Measurements from ENCODE around the gene CYP2B6. TPM values are rescaled to one million over a fixed set of nuclear protein-coding genes. Genes with fewer than 3 reads are reported as not detected.
A peak's percentile ranks its signal among the peaks of the same experiment; 100 is the strongest.
"Not testable (repeated sequence)": the region's sequence is repeated elsewhere in the genome, so short reads cannot be mapped to it uniquely, and the experiment has no call there.

The CYP2B6 gene
- total RNA-seq, 2 experiments from 2014 or later = not detected

GRCh38 chr19:41027273-41027967 lies 36.3 kb downstream of the CYP2B6 start:
- no peak overlapping the region for H3K4me3 Mint-ChIP-seq
- DNase-seq = no peak
- peaks cover 7% of the 10 kb centered on the region for H3K9me3 Mint-ChIP-seq
- ChIA-PET CTCF (no interaction called here), POLR2A (no interaction called here)
- peaks cover 6% of the 10 kb centered on the region for H3K36me3 Mint-ChIP-seq (ENCODE audit: low read depth)
- H3K27me3 Mint-ChIP-seq = peaks cover 32% of the 10 kb centered on the region
- H3K27ac Mint-ChIP-seq = no peak overlapping the region
- H3K4me1 Mint-ChIP-seq = peaks cover 6% of the 10 kb centered on the region

GRCh38 chr19:41029524-41030432 lies 38.7 kb downstream of the CYP2B6 start:
- Mint-ChIP-seq H3K27me3 (peaks cover 26% of the 10 kb centered on the region), H3K4me3 (no peak overlapping the region), H3K4me1 (peaks cover 18% of the 10 kb centered on the region), H3K36me3 (ENCODE audit: low read depth) (peaks cover 15% of the 10 kb centered on the region), H3K9me3 (peaks cover 15% of the 10 kb centered on the region), H3K27ac (no peak overlapping the region)
- ChIA-PET CTCF (no interaction called here), POLR2A (no interaction called here)
- DNase-seq = no peak

DNA sequence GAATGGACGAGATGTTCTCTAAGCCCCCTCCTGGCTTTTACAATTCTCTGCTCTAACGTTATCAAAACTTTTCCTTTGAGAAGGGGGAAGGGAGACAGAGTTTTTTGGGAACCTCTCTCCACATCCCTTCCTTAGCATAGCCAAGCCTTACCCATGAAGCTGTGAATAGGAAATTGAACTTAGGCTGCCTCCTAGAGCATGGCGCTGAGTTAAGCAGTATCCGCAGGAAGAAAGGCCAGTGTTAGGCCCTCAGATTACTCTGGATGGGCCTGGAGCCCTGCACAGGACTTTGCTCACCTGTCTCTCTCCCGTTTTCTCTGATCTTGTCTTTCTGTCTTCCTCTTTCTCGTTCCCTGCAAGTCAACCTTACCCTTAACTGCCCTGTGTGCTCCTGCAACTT lies 39.6 kb downstream of the CYP2B6 start:
- CTCF ChIA-PET = no interaction called here
- peaks cover 15% of the 10 kb centered on the region for H3K36me3 Mint-ChIP-seq (ENCODE audit: low read depth)

DNA sequence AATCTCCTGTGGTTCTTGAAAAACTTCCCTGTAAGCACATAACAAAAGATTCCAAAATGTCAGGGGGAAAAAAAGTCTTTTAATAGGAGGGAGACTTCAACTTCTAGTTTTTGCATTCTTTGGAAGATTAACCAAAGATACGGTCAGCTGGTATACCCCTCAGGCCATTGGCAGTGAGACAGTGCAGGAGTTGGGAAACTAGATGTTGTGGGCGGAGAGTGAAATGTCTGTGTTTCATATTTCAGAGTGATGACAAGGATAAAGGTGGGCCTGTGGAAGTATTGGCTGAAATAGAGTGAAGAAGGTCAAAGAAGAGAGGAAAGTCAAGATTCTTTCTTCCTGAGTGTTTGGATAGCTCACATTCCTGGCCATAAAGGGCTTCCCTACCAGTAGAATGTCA lies 40.8 kb downstream of the CYP2B6 start:
- H3K27me3 Mint-ChIP-seq = peaks cover 18% of the 10 kb centered on the region
- CTCF ChIA-PET = no interaction called here
- no peak for DNase-seq
- peaks cover 18% of the 10 kb centered on the region for H3K9me3 Mint-ChIP-seq
- H3K36me3 Mint-ChIP-seq (ENCODE audit: low read depth) = peaks cover 15% of the 10 kb centered on the region
- H3K4me1 Mint-ChIP-seq = peaks cover 18% of the 10 kb centered on the region
- H3K4me3 Mint-ChIP-seq = no peak overlapping the region
- no peak overlapping the region for H3K27ac Mint-ChIP-seq
- POLR2A ChIA-PET = no interaction called here

More for the DNA sequence above, 39.6 kb downstream of the CYP2B6 start:
- POLR2A ChIA-PET = no interaction called here
- Mint-ChIP-seq H3K4me1 (peaks cover 18% of the 10 kb centered on the region), H3K27me3 (peaks cover 19% of the 10 kb centered on the region), H3K27ac (no peak overlapping the region), H3K9me3 (peaks cover 15% of the 10 kb centered on the region), H3K4me3 (no peak overlapping the region)
- no peak for DNase-seq

DNA sequence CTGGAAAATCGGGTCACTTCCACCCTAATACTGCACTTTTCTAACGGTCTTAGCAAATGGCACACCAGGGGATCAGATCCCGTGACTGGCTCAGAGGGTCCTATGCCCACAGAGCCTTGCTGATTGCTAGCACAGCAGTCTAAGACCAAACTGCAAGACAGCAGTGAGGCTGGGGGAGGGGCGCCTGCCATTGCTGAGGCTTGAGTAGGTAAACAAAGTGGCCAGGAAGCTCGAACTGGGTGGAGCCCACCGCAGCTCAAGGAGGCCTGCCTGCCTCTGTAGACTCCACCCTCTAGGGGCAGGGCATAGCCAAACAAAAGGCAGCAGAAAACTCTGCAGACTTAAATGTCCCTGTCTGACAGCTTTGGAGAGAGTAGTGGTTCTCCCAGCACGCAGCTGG lies 42.2 kb downstream of the CYP2B6 start:
- Mint-ChIP-seq H3K36me3 (ENCODE audit: low read depth) (peaks cover 15% of the 10 kb centered on the region), H3K4me1 (peaks cover 18% of the 10 kb centered on the region), H3K27me3 (peaks cover 22% of the 10 kb centered on the region), H3K9me3 (peaks cover 18% of the 10 kb centered on the region)
- H3K27ac Mint-ChIP-seq, CTCF ChIA-PET, H3K4me3 Mint-ChIP-seq, POLR2A ChIA-PET: not testable (repeated sequence)
- DNase-seq = peak; percentile 50

DNA sequence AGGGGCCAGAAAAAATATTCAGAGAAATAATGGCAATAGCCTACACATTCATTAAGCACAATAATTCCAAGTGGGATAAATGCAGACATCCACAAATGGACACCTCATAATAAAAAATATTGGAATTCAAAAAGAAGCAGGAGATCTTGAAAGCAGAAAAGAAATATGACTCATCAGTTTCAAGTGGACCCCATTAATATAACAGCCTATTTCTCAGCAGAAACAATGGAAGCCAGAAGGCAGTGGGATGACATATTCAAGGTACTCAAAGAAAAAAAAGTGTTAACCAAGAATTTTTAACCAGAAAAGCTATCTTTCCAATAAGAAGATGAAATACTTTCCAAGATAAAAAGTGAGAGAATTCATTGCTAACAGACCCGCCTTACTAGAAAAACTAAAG lies 48.7 kb downstream of the CYP2B6 start:
- peaks cover 3% of the 10 kb centered on the region for H3K4me1 Mint-ChIP-seq
- H3K27me3 Mint-ChIP-seq = peaks cover 22% of the 10 kb centered on the region
- H3K4me3 Mint-ChIP-seq = no peak overlapping the region
- H3K27ac Mint-ChIP-seq = no peak overlapping the region
- ChIA-PET CTCF (no interaction called here), POLR2A (no interaction called here)
- no peaks in the 10 kb centered on the region for H3K36me3 Mint-ChIP-seq (ENCODE audit: low read depth)
- H3K9me3 Mint-ChIP-seq = peaks cover 3% of the 10 kb centered on the region
- no peak for DNase-seq

- H3K27ac Mint-ChIP-seq; H3K36me3 Mint-ChIP-seq (ENCODE audit: low read depth); H3K4me3 Mint-ChIP-seq; CTCF ChIA-PET; POLR2A ChIA-PET; H3K4me1 Mint-ChIP-seq; H3K27me3 Mint-ChIP-seq; H3K9me3 Mint-ChIP-seq; DNase-seq: not testable (repeated sequence)
Measured at GRCh38 chr19:41045095-41045494, 54.0 kb downstream of the CYP2B6 start.

GRCh38 chr19:41050426-41050825 lies 59.3 kb downstream of the CYP2B6 start:
- Mint-ChIP-seq H3K27ac (no peak overlapping the region), H3K4me1 (no peaks in the 10 kb centered on the region), H3K27me3 (peaks cover 20% of the 10 kb centered on the region), H3K4me3 (no peak overlapping the region), H3K9me3 (no peaks in the 10 kb centered on the region), H3K36me3 (ENCODE audit: low read depth) (no peaks in the 10 kb centered on the region)
- POLR2A ChIA-PET = no interaction called here
- CTCF ChIA-PET = no interaction called here
- no peak for DNase-seq

DNA sequence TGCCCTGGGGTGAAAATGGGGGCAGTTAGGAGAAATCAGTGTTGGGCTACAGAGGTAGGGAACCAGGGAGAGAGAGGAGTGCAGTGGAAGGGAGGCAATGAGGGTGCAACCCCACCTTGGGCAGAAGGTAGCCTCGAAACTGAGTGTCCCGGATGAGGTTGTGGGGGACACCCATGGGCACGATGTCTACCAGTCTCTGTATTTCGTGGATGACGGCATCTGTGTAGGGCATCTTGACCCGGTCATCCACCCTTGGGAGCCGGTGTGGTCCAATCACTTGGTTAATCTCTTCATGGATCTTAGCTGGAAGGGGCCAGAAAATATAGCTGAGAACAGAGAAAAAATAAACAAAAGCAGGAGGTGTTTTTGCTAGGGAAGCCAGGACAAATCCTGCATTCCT lies 61.1 kb downstream of the CYP2B6 start:
- CTCF ChIA-PET; H3K9me3 Mint-ChIP-seq; H3K36me3 Mint-ChIP-seq (ENCODE audit: low read depth); H3K4me3 Mint-ChIP-seq; H3K4me1 Mint-ChIP-seq; H3K27ac Mint-ChIP-seq; POLR2A ChIA-PET; DNase-seq: not testable (repeated sequence)
- H3K27me3 Mint-ChIP-seq = peaks cover 29% of the 10 kb centered on the region

- H3K36me3 Mint-ChIP-seq (ENCODE audit: low read depth); H3K9me3 Mint-ChIP-seq; CTCF ChIA-PET; POLR2A ChIA-PET; H3K4me1 Mint-ChIP-seq; DNase-seq; H3K4me3 Mint-ChIP-seq; H3K27ac Mint-ChIP-seq: not testable (repeated sequence)
- peaks cover 33% of the 10 kb centered on the region for H3K27me3 Mint-ChIP-seq
Measured at GRCh38 chr19:41053331-41053730, 62.2 kb downstream of the CYP2B6 start.

DNA sequence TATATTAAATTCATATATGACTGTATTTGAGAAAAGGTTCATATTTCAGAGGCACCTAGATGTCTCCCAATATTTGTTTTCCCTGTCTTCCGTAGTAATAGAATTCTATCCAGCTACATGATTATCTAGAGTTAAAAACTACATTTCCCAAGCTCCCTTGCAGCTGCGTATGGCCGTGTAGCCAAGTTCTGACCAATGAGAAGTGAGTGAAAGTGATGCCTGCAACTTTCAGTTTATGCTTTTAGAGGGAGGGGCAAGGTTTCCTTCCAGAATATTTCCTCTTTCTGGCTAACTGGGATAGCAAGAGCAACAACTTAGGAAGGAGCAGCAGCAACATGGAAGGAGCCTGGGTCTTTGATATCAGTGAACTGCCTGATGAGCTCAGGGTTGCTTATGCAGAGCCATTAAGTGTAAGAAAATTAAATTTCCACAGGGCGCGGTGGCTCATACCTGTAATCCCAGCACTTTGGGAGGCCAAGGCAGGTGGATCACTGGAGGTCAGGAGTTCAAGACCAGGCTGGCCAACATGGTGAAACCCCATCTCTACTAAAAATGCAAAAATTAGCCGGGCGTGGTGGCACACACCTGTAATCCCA lies 74.0 kb downstream of the CYP2B6 start:
- H3K4me3 Mint-ChIP-seq = no peak overlapping the region
- DNase-seq = no peak
- H3K27ac Mint-ChIP-seq = no peak overlapping the region
- H3K9me3 Mint-ChIP-seq = no peaks in the 10 kb centered on the region
- H3K4me1 Mint-ChIP-seq = no peaks in the 10 kb centered on the region
- no peaks in the 10 kb centered on the region for H3K36me3 Mint-ChIP-seq (ENCODE audit: low read depth)
- ChIA-PET CTCF (interaction anchor here (1.2 kb wide), 1 partner anchor 79 kb away, joined by 5 read pairs; no protein-coding TSS in a partner anchor), POLR2A (no interaction called here)
- peaks cover 37% of the 10 kb centered on the region for H3K27me3 Mint-ChIP-seq
